ENCODE data around the gene PLXDC2.

Gene PLXDC2

DNA sequence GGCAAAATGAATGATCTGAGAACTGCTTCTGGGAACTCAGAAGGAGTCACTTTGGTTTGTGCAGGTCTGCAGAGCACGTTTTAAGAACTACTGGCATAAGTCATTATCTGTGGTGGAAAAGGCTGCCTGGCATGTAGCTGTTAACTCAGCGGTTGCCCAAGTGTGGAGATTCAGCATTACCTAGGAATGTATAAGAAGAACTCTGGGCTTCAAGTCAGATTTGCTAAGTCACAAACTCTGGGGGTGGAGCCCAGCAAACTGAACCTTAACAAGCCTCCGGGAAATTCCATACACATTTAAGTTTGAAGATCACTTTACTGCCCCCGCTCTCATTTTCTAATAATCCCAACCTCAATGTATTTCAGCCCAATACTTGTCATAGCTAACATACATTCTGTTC lies 31.1 kb downstream of the PLXDC2 start:
- TF ChIP-seq CTCF (IDR thresholded peaks at IDR 0.05; ENCODE audit: control insufficient read depth, insufficient read depth, low read depth, low read length, missing control alignments), result no peak
- peak; percentile 79 for DNase-seq (ENCODE audit: low read depth)
- H3K4me3 ChIP-seq (ENCODE audit: control insufficient read depth, low read depth, low read length), result no peak overlapping the region

DNA sequence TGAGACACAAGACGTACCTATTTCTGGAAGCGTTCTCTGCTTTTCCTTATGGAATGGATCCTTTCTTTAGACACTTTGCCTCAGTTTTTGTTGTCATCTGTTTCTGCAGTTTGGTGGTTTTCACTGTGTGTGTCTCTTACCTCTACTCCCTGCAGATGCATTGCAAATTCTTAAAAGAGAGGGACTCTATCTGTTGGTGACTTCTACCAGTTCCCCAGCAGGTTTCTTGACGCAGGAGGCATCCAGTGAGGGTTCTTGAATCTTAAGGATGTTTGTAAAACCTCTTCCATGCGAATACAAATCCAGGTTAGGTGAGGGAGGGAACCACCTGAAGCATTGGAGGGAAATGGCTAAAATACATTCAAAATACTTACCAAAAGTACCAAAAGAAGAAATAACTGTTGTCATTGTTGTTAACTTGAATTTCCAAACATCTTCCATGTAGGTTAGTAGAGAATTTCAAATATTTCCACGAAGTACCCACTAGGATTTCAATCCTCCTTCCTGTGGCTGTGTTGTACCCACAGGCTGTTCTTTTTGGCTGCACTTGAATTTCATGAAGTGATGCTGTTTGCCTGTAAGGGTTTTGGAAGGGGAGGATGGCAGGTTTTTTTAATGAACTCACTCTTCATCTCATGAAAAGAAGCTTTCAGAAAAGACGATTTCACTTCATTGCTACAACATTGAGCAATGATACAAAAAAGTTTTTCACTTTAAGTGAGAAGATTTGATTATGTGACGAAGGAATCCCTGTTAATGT lies 32.2 kb downstream of the PLXDC2 start:
- H3K4me3 ChIP-seq (ENCODE audit: control insufficient read depth, low read depth, low read length), result no peak overlapping the region
- TF ChIP-seq CTCF (IDR thresholded peaks at IDR 0.05; ENCODE audit: control insufficient read depth, insufficient read depth, low read depth, low read length, missing control alignments), result no peak
- no peak for DNase-seq (ENCODE audit: low read depth)

DNA sequence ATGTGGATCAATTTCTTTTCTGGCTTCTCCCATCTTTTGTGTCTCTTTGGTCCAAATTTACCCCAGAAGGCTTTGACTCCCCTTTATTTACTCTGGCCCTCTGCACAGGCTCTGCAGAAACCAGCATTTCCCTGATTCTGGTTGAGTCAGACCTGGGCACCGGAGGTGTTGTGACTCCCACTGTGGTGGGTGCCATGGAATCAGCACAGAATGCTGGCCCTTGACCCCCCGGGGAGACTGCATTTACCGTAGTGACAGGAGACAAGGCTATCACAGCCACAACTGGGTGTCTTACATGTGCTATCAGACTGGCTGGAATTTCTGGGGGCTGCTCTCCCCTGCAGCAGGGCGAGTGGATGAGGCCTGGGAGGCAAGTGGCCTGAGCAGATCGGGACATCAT lies 37.6 kb downstream of the PLXDC2 start:
- TF ChIP-seq CTCF (IDR thresholded peaks at IDR 0.05; ENCODE audit: control insufficient read depth, insufficient read depth, low read depth, low read length, missing control alignments), result no peak
- no peak for DNase-seq (ENCODE audit: low read depth)
- H3K4me3 ChIP-seq (ENCODE audit: control insufficient read depth, low read depth, low read length), result no peak overlapping the region

- TF ChIP-seq CTCF (IDR thresholded peaks at IDR 0.05; ENCODE audit: control insufficient read depth, insufficient read depth, low read depth, low read length, missing control alignments), result no peak
- H3K4me3 ChIP-seq (ENCODE audit: control insufficient read depth, low read depth, low read length), result no peak overlapping the region
- DNase-seq (ENCODE audit: low read depth), result no peak
These were observed 41.6 kb downstream of the PLXDC2 start for GRCh38 chr10:19857876-19858275.

- no peak for TF ChIP-seq CTCF (IDR thresholded peaks at IDR 0.05; ENCODE audit: control insufficient read depth, insufficient read depth, low read depth, low read length, missing control alignments)
- DNase-seq (ENCODE audit: low read depth), result no peak
- no peak overlapping the region for H3K4me3 ChIP-seq (ENCODE audit: control insufficient read depth, low read depth, low read length)
These were observed 43.9 kb downstream of the PLXDC2 start for GRCh38 chr10:19860107-19860506.

DNA sequence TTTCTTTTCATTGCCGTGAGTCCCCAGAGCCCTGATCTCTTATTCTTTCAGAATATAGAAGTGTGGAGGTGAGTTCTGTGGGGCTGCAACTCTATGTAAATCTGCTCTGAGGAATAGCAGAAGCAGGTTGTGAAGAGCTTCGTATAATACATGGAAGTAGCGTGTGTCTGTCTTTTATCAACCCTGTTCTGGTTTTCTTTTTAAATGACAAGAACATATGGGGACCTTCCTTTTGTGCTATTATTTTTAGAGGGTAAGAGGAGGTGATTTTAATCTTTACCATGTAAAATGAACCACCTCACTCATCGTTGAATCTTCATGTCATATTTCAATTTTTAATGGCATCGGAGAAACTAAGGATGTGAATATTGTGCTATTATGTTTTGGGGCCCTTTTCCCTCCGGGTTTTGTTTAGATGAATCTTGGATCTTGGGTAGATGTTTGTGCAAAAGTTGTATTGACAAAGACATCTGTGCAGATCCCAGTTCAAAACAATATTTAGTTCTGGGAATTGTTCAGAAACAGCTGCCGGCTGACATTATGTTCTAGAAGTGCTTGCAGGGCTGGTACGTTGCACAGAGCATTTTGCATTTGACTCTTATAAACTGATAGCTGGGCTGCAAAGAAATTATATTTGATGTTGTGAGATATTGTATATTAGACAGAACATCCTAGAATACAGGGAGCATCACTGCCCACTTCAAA lies 46.7 kb downstream of the PLXDC2 start:
- DNase-seq (ENCODE audit: low read depth), result no peak
- H3K4me3 ChIP-seq (ENCODE audit: control insufficient read depth, low read depth, low read length), result no peak overlapping the region
- no peak for TF ChIP-seq CTCF (IDR thresholded peaks at IDR 0.05; ENCODE audit: control insufficient read depth, insufficient read depth, low read depth, low read length, missing control alignments)
